GM19025 (cell line): ENCODE measurements around the gene KIAA1671.

Experiments used
- ATAC-seq: cut with Tn5 transposase; IDR thresholded peaks from one replicate; pipeline ENCODE4 v1.9.1; 2021; ENCODE audit warnings: mild to moderate bottlenecking, low read depth, moderate library complexity; ENCODE audit not compliant: unreplicated experiment

KIAA1671 gene

GRCh38 chr22:24950272-24950902 lies 2.1 kb upstream of the KIAA1671 start:
- no peak for ATAC-seq

DNA sequence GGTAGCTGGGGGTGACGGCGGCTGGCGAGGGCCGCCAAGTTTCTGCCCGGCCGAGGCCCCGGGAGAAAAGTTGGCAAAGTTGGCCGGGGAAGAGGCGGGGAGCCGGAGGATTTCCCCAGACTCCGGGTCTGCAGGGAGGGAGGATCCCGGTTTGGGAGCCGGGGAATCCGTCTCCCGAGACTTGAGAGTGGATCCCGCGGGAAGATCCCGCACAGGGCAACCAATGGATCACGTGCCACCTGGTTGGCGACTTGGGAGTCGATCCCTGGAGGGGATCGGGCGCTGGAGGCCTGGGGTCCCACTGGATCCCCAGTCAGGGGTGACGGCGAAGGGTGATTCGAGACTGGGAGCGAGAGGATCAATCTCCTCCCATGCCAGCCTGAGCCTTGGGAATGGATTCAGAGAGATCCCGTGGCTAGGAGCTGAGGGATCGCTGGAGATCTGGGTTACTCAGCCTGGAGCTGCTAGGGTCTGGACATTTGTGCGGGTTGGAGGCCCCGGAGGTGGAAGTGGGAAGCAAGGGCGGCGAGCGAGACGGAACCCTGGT lies 394 bp downstream of the KIAA1671 start:
- no peak for ATAC-seq

DNA sequence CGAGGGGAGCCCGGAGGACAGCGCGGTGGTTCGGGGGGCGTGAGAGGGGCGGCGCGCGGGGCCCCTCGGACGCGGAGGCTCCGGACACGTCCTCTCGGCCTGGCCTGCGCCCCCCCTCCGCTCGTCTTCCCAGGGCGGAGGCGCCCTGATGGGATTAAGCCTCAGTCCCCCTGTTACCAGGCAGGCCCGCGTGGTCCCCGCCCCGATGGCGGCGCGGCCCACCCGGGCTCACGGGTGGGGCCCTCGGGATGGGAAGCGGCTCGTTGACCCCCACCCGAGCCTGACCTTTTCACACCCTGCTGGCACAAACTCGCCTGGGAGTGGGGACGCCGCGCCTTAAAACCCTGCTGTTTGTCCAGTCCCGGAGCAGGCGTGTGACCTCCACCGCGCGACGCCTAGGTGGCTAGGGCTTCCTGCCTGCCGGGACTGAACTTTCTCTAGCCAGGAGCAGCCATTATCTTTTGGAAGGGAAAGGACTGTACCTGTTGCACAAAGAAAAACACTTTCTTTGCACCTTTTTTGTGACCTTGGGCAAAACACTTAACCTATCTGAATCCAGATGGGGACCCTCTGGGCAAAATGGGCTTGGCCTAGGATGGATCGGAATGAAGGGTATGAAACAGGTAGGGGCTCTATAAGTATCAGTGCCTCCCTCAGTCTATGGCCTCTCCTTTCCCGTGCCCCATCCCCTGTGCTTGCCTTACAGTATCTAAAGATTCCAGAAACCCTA lies 1.0 kb downstream of the KIAA1671 start:
- ATAC-seq: no peak

- no peak for ATAC-seq
Measured at GRCh38 chr22:24954114-24954463, 1.6 kb downstream of the KIAA1671 start.

- ATAC-seq: no peak
Measured at GRCh38 chr22:24954856-24955255, 2.3 kb downstream of the KIAA1671 start.

GRCh38 chr22:24957043-24957442 lies 4.5 kb downstream of the KIAA1671 start:
- ATAC-seq: no peak

GRCh38 chr22:24961217-24961844 lies 8.8 kb downstream of the KIAA1671 start:
- ATAC-seq: no peak

GRCh38 chr22:24962094-24962493 lies 9.6 kb downstream of the KIAA1671 start:
- no peak for ATAC-seq

- no peak for ATAC-seq
Measured at GRCh38 chr22:24962835-24963234, 10.3 kb downstream of the KIAA1671 start.

- no peak for ATAC-seq
Measured at GRCh38 chr22:24964441-24964840, 11.9 kb downstream of the KIAA1671 start.

DNA sequence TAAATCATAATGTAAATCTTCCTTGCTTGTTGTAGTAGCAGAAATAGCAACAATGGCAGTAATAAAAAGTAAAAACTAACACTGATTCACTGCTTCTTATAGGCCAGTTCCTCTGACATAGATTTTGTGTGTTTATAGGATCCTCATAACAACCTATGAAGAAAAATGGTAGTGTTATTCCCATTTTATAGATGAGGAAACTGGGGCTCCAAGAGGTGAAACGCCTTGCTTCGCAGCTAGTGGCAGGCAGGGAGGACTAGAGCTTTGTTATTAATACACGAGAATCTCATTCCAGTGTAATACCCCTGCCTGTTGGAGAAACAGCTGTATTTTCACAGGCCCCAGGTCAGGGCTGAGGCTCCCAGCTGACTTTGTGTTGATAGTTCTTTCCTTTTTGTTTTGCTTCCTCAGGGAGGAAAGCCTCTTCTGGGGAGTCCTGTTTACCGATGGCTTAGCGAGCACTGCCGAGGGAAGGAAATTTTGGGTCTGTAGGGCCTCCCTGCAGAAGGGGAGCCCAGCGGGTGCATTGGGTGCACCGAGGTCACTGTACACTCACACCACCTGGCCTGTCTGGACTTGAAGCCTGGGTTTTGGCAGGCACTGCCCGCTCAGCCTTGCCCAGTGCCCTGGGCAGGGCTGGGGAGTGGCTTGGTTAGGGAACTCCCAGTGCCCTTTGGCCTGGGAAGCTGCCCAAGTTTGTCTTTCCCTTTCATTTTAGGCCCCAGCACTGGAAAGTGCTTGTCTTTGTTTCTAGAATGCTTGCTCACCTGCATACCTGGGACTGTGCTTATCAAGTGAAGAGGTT lies 13.5 kb downstream of the KIAA1671 start:
- ATAC-seq: no peak

DNA sequence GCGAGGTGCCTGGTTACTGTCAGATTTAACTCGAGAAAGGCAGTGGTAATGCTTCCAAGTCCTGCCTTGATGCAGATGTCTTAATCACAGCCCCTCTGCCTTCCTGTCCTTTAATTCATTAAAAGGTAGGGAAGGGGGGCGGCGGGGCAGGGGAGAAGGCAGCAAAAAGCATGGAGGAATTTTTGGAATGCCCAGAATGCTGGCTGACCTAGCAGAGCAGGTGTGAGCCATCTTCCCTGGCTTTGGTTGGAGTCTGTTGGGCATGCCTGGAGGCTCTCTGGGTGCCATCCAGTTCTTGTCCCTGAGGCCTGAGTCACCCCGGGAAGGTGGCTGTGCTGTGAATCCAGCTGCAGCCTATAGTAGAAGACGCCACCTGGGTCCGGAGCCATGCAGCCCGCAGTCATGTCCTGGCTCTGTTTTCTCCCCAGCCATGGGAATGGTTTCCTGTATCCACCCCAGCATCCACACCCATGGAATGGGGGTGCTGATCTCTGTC lies 15.6 kb downstream of the KIAA1671 start:
- ATAC-seq: no peak

DNA sequence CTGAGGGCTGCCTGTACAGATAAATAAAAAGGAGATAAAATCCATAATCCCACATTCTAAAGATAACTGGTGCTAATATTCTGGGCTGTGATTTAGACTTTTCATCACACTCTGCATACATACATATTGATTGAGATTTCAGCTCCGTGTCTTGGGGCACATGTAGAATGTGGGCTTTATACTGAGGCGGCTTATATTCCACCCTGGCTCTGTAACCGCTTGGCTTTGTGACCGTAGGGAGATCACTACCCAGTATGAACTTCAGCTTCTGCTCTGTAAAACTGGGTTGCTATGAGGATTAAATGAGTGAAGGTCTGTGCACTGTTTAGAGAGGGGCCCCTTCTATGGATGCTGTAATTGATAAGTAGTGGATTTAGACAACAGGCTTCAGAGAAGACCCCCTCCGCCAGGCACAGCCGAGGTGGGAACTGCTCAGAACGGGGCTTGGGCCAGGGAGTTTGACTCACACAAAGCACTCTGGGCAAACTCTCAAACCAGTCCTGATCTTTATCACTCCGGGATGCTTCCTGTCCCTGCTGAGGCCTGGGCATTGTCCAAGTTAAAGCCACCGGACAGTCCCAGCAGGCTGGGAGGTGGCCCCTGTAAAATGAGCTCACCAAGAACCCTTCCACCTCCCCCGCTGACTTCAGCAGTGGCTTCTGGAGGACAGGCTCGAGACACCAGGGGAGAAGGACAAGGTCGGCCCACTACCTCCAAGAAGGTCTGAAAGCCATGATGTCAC lies 17.2 kb downstream of the KIAA1671 start:
- ATAC-seq: no peak

DNA sequence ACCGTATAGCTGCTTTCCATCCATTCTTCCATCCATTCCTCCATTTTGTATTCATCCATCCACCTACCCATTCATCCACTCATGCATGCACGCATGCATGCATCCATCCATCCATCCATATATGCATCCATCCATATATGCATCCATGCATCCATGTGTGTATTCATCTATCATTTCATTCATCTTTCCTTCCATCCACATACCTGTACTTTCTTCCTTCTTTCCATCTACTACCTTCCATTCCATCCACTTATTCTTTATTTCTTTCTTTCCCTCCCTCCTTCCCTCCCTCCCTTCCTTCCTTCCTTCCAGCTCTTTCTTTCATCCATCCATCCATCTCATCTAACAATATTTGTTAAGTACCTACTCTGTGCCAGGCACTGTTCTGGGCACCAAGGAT lies 19.9 kb downstream of the KIAA1671 start:
- ATAC-seq: no peak

GRCh38 chr22:24973872-24974271 lies 21.4 kb downstream of the KIAA1671 start:
- no peak for ATAC-seq

DNA sequence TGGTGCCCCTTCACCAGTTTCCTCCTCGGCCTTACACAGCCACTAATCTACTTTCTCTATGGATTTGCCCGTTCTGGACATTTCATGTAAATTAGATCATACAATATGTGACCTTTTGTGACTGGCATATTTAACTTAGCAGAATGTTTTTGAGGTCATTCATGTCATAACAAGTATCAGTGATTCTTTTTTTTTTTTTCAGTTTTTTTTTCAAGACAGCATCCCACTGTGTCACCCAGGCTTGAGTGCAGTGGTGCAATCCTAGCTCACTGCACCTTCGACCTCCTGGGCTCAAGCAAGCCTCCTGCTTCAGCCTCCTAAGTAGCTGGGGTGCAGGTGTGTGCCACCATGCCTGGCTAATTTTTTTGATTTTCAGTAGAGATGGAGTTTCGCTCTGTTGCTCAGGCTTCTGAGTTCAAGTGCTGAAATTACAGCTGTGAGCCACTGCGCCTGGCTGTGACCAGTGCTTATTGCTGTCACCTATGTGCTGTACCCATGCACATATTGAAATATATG lies 22.7 kb downstream of the KIAA1671 start:
- ATAC-seq: no peak

DNA sequence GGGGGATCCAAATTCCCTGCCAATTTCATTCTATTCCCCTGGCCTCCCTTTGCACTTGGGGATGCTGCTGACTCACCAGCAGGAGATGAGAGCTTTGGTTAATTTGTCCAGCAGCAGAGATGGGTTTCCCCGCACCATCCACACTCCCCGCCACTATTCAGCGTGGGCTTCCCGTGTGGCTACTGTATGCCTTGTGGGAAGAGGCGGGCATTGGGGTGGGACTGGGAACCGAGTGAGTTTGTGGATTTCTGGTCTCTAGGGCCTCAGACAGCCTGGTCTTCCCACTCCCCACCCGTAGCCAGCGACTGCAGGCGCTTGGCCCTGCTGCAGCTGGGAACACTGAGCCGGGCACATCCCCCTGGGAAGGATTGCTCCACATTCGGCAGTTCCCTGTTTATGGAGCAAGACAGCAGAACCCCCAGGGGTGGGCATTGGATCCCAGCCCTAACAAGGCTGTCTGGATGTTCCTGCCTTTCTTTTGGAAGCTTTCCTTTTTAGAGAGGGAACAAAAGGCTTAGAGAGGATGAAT lies 23.4 kb downstream of the KIAA1671 start:
- ATAC-seq: no peak

- ATAC-seq: no peak
Measured at GRCh38 chr22:24976442-24977218, 24.1 kb downstream of the KIAA1671 start.
